CD4-positive, alpha-beta memory T cell (primary cell): ENCODE data around the gene RABEP1. TPM values are rescaled to one million over a fixed set of nuclear protein-coding genes. Genes with fewer than 3 reads are reported as not detected.
A peak's percentile ranks its signal among the peaks of the same experiment; 100 is the strongest.

Source experiments
- CTCF ChIA-PET: fragments of 350-600 bp; sonication (Branson Sonifier 250); formaldehyde crosslinking; loops from one replicate; lab custom pipeline; 2021; ENCODE audit warnings: inconsistent platforms; ENCODE audit not compliant: partially characterized antibody; lab: Charles Lee
- POLR2A ChIA-PET: fragments of 350-600 bp; sonication (Branson Sonifier 250); formaldehyde crosslinking; loops from one replicate; lab custom pipeline; 2021; ENCODE audit not compliant: partially characterized antibody; lab: Charles Lee
- DNase-seq, 5 donors: peaks; one replicate each; pipeline versions ENCODE4 v3.0.0 to v3.0.0-alpha.2; 2020 to 2022; ENCODE audit warnings: mixed read lengths in 1 of 5
- H3K27ac ChIP-seq: one replicate; pipeline ENCODE4 v1.7.0; 2013; ENCODE audit warnings: low read depth, low read length
- H3K27me3 ChIP-seq: 2 replicates; pipeline ENCODE4 v1.7.0; 2013; ENCODE audit warnings: mild to moderate bottlenecking, low read length, moderate library complexity; ENCODE audit not compliant: insufficient read depth
- H3K36me3 ChIP-seq: 2 replicates; pipeline ENCODE4 v1.7.0; 2013; ENCODE audit warnings: mild to moderate bottlenecking, low read length, moderate library complexity; ENCODE audit not compliant: insufficient read depth
- H3K4me1 ChIP-seq: 2 replicates; pipeline ENCODE4 v1.7.0; 2013; ENCODE audit warnings: mild to moderate bottlenecking, low read length, moderate library complexity; ENCODE audit not compliant: insufficient read depth
- H3K4me3 ChIP-seq, 2 donors: one replicate each; pipeline ENCODE4 v1.7.0; 2013; ENCODE audit warnings: low read length in 2 of 2, mild to moderate bottlenecking in 1 of 2
- H3K9me3 ChIP-seq, 2 donors: one replicate each; pipeline ENCODE4 v1.7.0; 2013; ENCODE audit warnings: low read length in 2 of 2, control low read depth in 1 of 2; ENCODE audit not compliant: control insufficient read depth in 1 of 2
- H3K27ac Mint-ChIP-seq, 7 donors: one replicate each; pipeline ENCODE4 v1.8.0; 2020 to 2021; ENCODE audit warnings: mixed read lengths in 7 of 7, mild to moderate bottlenecking in 6 of 7, inconsistent platforms in 3 of 7, moderate library complexity in 3 of 7
- H3K27me3 Mint-ChIP-seq, 2 donors: one replicate each; pipeline ENCODE4 v1.8.0; 2020 to 2021; ENCODE audit warnings: mixed read lengths in 2 of 2
- H3K36me3 Mint-ChIP-seq, 2 donors: one replicate each; pipeline ENCODE4 v1.8.0; 2020 to 2021; ENCODE audit warnings: mixed read lengths in 2 of 2, inconsistent platforms in 1 of 2, mild to moderate bottlenecking in 1 of 2
- H3K4me1 Mint-ChIP-seq, 4 donors: one replicate each; pipeline ENCODE4 v1.8.0; 2020 to 2021; ENCODE audit warnings: mixed read lengths in 4 of 4, mild to moderate bottlenecking in 1 of 4
- H3K4me3 Mint-ChIP-seq, 8 donors: one replicate each; pipeline ENCODE4 v1.8.0; 2020 to 2021; ENCODE audit warnings: mixed read lengths in 8 of 8, mild to moderate bottlenecking in 7 of 8, moderate library complexity in 6 of 8, inconsistent platforms in 3 of 8
- H3K9me3 Mint-ChIP-seq, 8 donors: one replicate each; pipeline ENCODE4 v1.8.0; 2020 to 2021; ENCODE audit warnings: mixed read lengths in 8 of 8, mild to moderate bottlenecking in 5 of 8, inconsistent platforms in 3 of 8, moderate library complexity in 1 of 8
- intact Hi-C: fragments of 100-400 bp; cut with micrococcal nuclease; formaldehyde crosslinking; loops from one replicate; pipeline ENCODE4 v1.15.1; 2023
- polyA plus RNA-seq, 2 donors: library from polyadenylated mRNA; unstranded; fragments of 300-500 nt; fragmentation: Illumina TruSeq; gene quantifications; one replicate each; pipeline ENCODE4 v1.2.3, GENCODE V29; 2021
- total RNA-seq, 2 experiments: library from RNA; stranded (reverse); gene quantifications; one replicate each; pipeline ENCODE4 v1.2.3, GENCODE V29; 2021

The RABEP1 gene
- total and polyA plus RNA-seq, 4 experiments from 2014 or later = 13.9 to 54.2 (median 43.5) TPM

GRCh38 chr17:5254903-5255521, 27.1 kb upstream of the RABEP1 start:
- DNase-seq = no peak
- Mint-ChIP-seq H3K27me3 (no peaks in the 10 kb centered on the region), H3K36me3 (no peaks in the 10 kb centered on the region), H3K9me3 (no peaks in the 10 kb centered on the region), H3K4me3 (peak overlapping the region in 1 of 8 donors; percentile 25), H3K4me1 (peaks cover 5 to 10% (median 8%) of the 10 kb centered on the region in 4 donors), H3K27ac (peak overlapping the region in 4 of 7 donors; percentile 10 to 25 (median 20))
- H3K4me1 ChIP-seq = peaks cover 8% of the 10 kb centered on the region
- no peaks in the 10 kb centered on the region for H3K27me3 ChIP-seq
- H3K9me3 ChIP-seq = no peaks in the 10 kb centered on the region
- intact Hi-C loops = no loop called here
- CTCF ChIA-PET = no interaction called here
- no peak overlapping the region for H3K4me3 ChIP-seq
- H3K27ac ChIP-seq = no peak overlapping the region
- POLR2A ChIA-PET = interaction anchor here (0.6 kb wide), 1 partner anchor 18 kb away, joined by 3 read pairs; no protein-coding TSS in a partner anchor
- no peaks in the 10 kb centered on the region for H3K36me3 ChIP-seq

DNA sequence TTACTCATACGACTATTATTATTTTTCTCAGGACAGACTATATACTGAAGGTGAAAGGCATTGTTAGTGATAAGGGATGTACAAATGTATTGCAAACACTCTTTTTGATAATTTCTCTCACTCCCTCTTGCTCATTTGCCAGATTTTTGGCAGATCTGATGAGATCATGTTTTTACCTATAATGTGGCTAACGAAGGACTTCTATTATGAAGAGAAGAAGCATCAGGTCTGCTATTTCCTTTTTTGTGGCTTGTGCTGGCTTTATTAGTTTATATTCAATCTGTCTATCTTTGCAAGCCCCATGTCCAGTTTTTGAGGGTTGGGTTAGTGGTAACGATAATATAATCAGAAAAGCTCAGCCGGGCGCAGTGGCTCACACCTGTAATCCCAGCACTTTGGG, 25.0 kb upstream of the RABEP1 start:
- H3K4me3 ChIP-seq = no peak overlapping the region
- POLR2A ChIA-PET = no interaction called here
- no peaks in the 10 kb centered on the region for H3K36me3 Mint-ChIP-seq
- no peak for DNase-seq
- intact Hi-C loops = no loop called here
- no peaks in the 10 kb centered on the region for H3K27me3 Mint-ChIP-seq
- no peak overlapping the region for H3K4me3 Mint-ChIP-seq
- no peak overlapping the region for H3K27ac ChIP-seq
- H3K36me3 ChIP-seq = no peaks in the 10 kb centered on the region
- CTCF ChIA-PET = interaction anchor here (1.4 kb wide), 1 partner anchor 8 kb away, joined by 3 read pairs; no protein-coding TSS in a partner anchor
- H3K27ac Mint-ChIP-seq = no peak overlapping the region
- no peaks in the 10 kb centered on the region for H3K9me3 ChIP-seq
- H3K27me3 ChIP-seq = no peaks in the 10 kb centered on the region
- peaks cover 8% of the 10 kb centered on the region for H3K4me1 ChIP-seq
- H3K4me1 Mint-ChIP-seq = peaks cover 5 to 10% (median 8%) of the 10 kb centered on the region in 4 donors
- H3K9me3 Mint-ChIP-seq = no peaks in the 10 kb centered on the region

DNA sequence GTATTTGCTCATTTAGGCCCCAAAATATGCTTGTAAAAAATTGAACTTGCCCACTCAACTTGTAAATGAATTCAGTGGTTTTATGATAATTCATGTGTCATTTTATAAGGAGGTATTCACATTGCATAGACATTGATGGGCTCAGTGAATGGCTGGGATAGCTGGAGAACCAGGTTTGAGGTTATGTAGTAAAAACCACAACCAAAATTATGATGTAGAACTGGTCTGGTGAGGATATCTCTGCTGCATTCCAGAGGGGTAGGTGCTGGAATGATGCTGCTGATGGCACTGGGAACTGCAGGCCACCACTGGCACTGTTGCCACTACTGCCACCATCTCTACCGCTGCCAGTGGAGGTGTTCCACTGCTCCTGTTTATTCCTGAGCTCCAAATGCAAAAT, 21.5 kb upstream of the RABEP1 start:
- no peaks in the 10 kb centered on the region for H3K27me3 Mint-ChIP-seq
- intact Hi-C loops = no loop called here
- Histone ChIP-seq H3K4me1 (no peaks in the 10 kb centered on the region), H3K36me3 (no peaks in the 10 kb centered on the region), H3K4me3 (no peak overlapping the region), H3K27ac (no peak overlapping the region), H3K27me3 (no peaks in the 10 kb centered on the region), H3K9me3 (no peaks in the 10 kb centered on the region)
- H3K36me3 Mint-ChIP-seq = no peaks in the 10 kb centered on the region
- H3K4me1 Mint-ChIP-seq = peaks cover 0 to 1% (median 0%) of the 10 kb centered on the region in 4 donors
- no peaks in the 10 kb centered on the region for H3K9me3 Mint-ChIP-seq
- no peak overlapping the region for H3K27ac Mint-ChIP-seq
- DNase-seq = no peak
- H3K4me3 Mint-ChIP-seq = no peak overlapping the region
- ChIA-PET CTCF (interaction anchor here (0.5 kb wide), 1 partner anchor 54 kb away, joined by 3 read pairs; no protein-coding TSS in a partner anchor), POLR2A (no interaction called here)

GRCh38 chr17:5262416-5262991, 19.6 kb upstream of the RABEP1 start:
- no peaks in the 10 kb centered on the region for H3K27me3 ChIP-seq
- no peak overlapping the region for H3K27ac ChIP-seq
- Mint-ChIP-seq H3K27me3 (no peaks in the 10 kb centered on the region), H3K4me1 (no peaks in the 10 kb centered on the region), H3K9me3 (no peaks in the 10 kb centered on the region), H3K27ac (peak overlapping the region in 4 of 7 donors; percentile 11 to 52 (median 30)), H3K4me3 (no peak overlapping the region), H3K36me3 (no peaks in the 10 kb centered on the region)
- H3K36me3 ChIP-seq = no peaks in the 10 kb centered on the region
- no peak overlapping the region for H3K4me3 ChIP-seq
- no peak for DNase-seq
- ChIA-PET POLR2A (no interaction called here), CTCF (no interaction called here)
- no peaks in the 10 kb centered on the region for H3K9me3 ChIP-seq
- intact Hi-C loops = no loop called here
- no peaks in the 10 kb centered on the region for H3K4me1 ChIP-seq

DNA sequence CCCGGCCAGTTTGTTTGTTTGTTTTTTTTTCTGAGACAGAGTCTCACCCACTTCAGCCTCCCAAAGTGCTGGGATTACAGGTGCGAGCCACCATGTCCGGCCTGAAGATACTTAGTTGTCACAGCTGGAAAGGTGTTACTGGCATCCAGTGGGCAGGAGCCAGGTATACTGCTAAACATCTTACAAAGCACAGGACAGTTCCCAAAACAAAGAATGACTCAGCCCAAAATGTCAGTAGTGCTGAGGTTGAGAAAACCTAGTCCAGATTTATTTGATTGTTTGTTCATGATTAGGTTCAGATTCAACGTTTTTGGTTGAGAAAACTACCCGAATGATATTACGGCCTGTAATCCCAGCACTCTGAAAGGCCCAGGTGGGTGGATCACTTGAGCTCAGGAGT, 18.6 kb upstream of the RABEP1 start:
- no peaks in the 10 kb centered on the region for H3K4me1 ChIP-seq
- CTCF ChIA-PET = no interaction called here
- H3K4me3 ChIP-seq = no peak overlapping the region
- H3K27ac ChIP-seq = no peak overlapping the region
- Mint-ChIP-seq H3K9me3 (no peaks in the 10 kb centered on the region), H3K4me1 (no peaks in the 10 kb centered on the region), H3K27me3 (no peaks in the 10 kb centered on the region), H3K27ac (no peak overlapping the region), H3K36me3 (no peaks in the 10 kb centered on the region), H3K4me3 (no peak overlapping the region)
- POLR2A ChIA-PET = no interaction called here
- no peaks in the 10 kb centered on the region for H3K9me3 ChIP-seq
- H3K36me3 ChIP-seq = no peaks in the 10 kb centered on the region
- DNase-seq = no peak
- intact Hi-C loops = no loop called here
- no peaks in the 10 kb centered on the region for H3K27me3 ChIP-seq

DNA sequence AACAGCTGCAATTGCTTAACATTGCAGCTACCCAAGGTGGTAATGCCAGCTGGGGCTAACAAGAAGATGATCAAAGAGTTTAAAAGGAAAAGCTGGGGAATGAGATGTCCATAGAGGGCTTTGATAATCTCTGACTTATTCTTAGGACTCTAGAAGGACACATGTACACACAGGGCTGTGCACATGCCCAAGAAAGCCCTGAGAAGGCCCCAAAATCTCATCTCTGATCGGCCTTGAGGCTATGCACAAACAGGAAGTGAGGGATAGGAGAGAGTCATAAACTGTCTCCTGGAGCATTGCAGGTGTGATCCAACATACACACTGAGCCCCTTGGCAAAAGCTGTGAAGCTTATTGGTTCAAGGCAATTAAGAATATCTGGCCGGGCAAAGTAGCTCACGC, 17.2 kb upstream of the RABEP1 start:
- Histone ChIP-seq H3K9me3 (no peaks in the 10 kb centered on the region), H3K36me3 (no peaks in the 10 kb centered on the region), H3K4me3 (no peak overlapping the region), H3K27ac (no peak overlapping the region), H3K27me3 (no peaks in the 10 kb centered on the region), H3K4me1 (no peaks in the 10 kb centered on the region)
- no peak overlapping the region for H3K27ac Mint-ChIP-seq
- H3K4me1 Mint-ChIP-seq = no peaks in the 10 kb centered on the region
- H3K4me3 Mint-ChIP-seq = no peak overlapping the region
- no peak for DNase-seq
- no peaks in the 10 kb centered on the region for H3K27me3 Mint-ChIP-seq
- ChIA-PET CTCF (interaction anchor here (0.6 kb wide), 1 partner anchor 78 kb away, joined by 5 read pairs; no protein-coding TSS in a partner anchor), POLR2A (no interaction called here)
- H3K9me3 Mint-ChIP-seq = no peaks in the 10 kb centered on the region
- H3K36me3 Mint-ChIP-seq = no peaks in the 10 kb centered on the region
- intact Hi-C loops = no loop called here

GRCh38 chr17:5269241-5269960, 12.7 kb upstream of the RABEP1 start:
- Histone ChIP-seq H3K27me3 (no peaks in the 10 kb centered on the region), H3K4me3 (no peak overlapping the region), H3K27ac (no peak overlapping the region), H3K4me1 (no peaks in the 10 kb centered on the region), H3K9me3 (no peaks in the 10 kb centered on the region), H3K36me3 (no peaks in the 10 kb centered on the region)
- H3K4me3 Mint-ChIP-seq = no peak overlapping the region
- no peak for DNase-seq
- POLR2A ChIA-PET = no interaction called here
- H3K9me3 Mint-ChIP-seq = no peaks in the 10 kb centered on the region
- intact Hi-C loops = no loop called here
- H3K36me3 Mint-ChIP-seq = no peaks in the 10 kb centered on the region
- H3K27ac Mint-ChIP-seq = no peak overlapping the region
- H3K4me1 Mint-ChIP-seq = peaks cover 0 to 3% (median 0%) of the 10 kb centered on the region in 4 donors
- CTCF ChIA-PET = no interaction called here
- peaks cover 2 to 4% of the 10 kb centered on the region in 2 donors for H3K27me3 Mint-ChIP-seq
